H9 (cell line): ENCODE results near the gene ZNF644. TPM values are rescaled to one million over a fixed set of nuclear protein-coding genes. Genes with fewer than 3 reads are reported as not detected.

Experiments
- DNase-seq: peaks from one replicate; pipeline ENCODE4 v3.0.0-alpha.2; 2017
- H2AFZ ChIP-seq: one replicate; pipeline ENCODE4 v1.6.1; 2013; ENCODE audit warnings: mild to moderate bottlenecking, low read length, control low read depth, moderate library complexity
- H2AK5ac ChIP-seq: 2 replicates; pipeline ENCODE4 v1.6.1; 2013; ENCODE audit warnings: low read length, control low read depth, mixed read lengths; ENCODE audit not compliant: insufficient read length
- H2BK120ac ChIP-seq: one replicate; pipeline ENCODE4 v1.6.1; 2013; ENCODE audit warnings: low read depth, mild to moderate bottlenecking, low read length, control low read depth, inconsistent platforms; ENCODE audit not compliant: poor library complexity, severe bottlenecking
- H2BK12ac ChIP-seq: 2 replicates; pipeline ENCODE4 v1.6.1; 2013; ENCODE audit warnings: low read length, control low read depth, mixed read lengths, low read depth; ENCODE audit not compliant: insufficient read length
- H2BK15ac ChIP-seq: 2 replicates; pipeline ENCODE4 v1.6.1; 2013; ENCODE audit warnings: low read depth, low read length, control low read depth
- H2BK20ac ChIP-seq: one replicate; pipeline ENCODE4 v1.6.1; 2013; ENCODE audit warnings: low read depth, mild to moderate bottlenecking, low read length, control low read depth, inconsistent platforms; ENCODE audit not compliant: poor library complexity, severe bottlenecking
- H2BK5ac ChIP-seq: 2 replicates; pipeline ENCODE4 v1.6.1; 2013; ENCODE audit warnings: low read length, control low read depth, mixed read lengths; ENCODE audit not compliant: insufficient read length
- H3K14ac ChIP-seq: 2 replicates; pipeline ENCODE4 v1.6.1; 2013; ENCODE audit warnings: low read length, control low read depth; ENCODE audit not compliant: insufficient read depth
- H3K18ac ChIP-seq: 2 replicates; pipeline ENCODE4 v1.6.1; 2013; ENCODE audit warnings: low read depth, mild to moderate bottlenecking, mixed read lengths, low read length, control low read depth; ENCODE audit not compliant: insufficient read length
- H3K23ac ChIP-seq: 2 replicates; pipeline ENCODE4 v1.6.1; 2013; ENCODE audit warnings: low read length, control low read depth, mixed read lengths, low read depth; ENCODE audit not compliant: insufficient read length
- H3K23me2 ChIP-seq: 2 replicates; pipeline ENCODE4 v1.6.1; 2013; ENCODE audit warnings: low read depth, mild to moderate bottlenecking, mixed read lengths, low read length, control low read depth; ENCODE audit not compliant: insufficient read length, poor library complexity, severe bottlenecking
- H3K27ac ChIP-seq: 2 replicates; pipeline ENCODE4 v1.5.1; 2013; ENCODE audit warnings: low read length, control low read depth, mixed read lengths, low read depth; ENCODE audit not compliant: insufficient read length
- H3K27me3 ChIP-seq: 2 replicates; pipeline ENCODE4 v1.6.1; 2013; ENCODE audit warnings: low read length, control low read depth, inconsistent platforms; ENCODE audit not compliant: insufficient read depth
- H3K4ac ChIP-seq: 2 replicates; pipeline ENCODE4 v1.6.1; 2013; ENCODE audit warnings: low read depth, mild to moderate bottlenecking, control low read depth, inconsistent platforms, low read length, moderate library complexity
- H3K4me1 ChIP-seq: 2 replicates; pipeline ENCODE4 v1.6.1; 2013; ENCODE audit warnings: low read length, control low read depth, inconsistent platforms; ENCODE audit not compliant: insufficient read depth
- H3K4me2 ChIP-seq: 2 replicates; pipeline ENCODE4 v1.6.1; 2013; ENCODE audit warnings: low read length, control low read depth, mixed read lengths; ENCODE audit not compliant: insufficient read length, insufficient read depth
- H3K56ac ChIP-seq: 2 replicates; pipeline ENCODE4 v1.6.1; 2013; ENCODE audit warnings: low read depth, mild to moderate bottlenecking, mixed read lengths, low read length, control low read depth; ENCODE audit not compliant: insufficient read length
- H3K79me1 ChIP-seq: 2 replicates; pipeline ENCODE4 v1.6.1; 2013; ENCODE audit warnings: low read depth, mild to moderate bottlenecking, moderate library complexity, low read length, control low read depth, inconsistent platforms; ENCODE audit not compliant: insufficient read depth, poor library complexity, severe bottlenecking
- H3K79me2 ChIP-seq: 2 replicates; pipeline ENCODE4 v1.6.1; 2013; ENCODE audit warnings: low read length, control low read depth, inconsistent platforms; ENCODE audit not compliant: insufficient read depth
- H3K9ac ChIP-seq: 2 replicates; pipeline ENCODE4 v1.6.1; 2013; ENCODE audit warnings: low read length, control low read depth, mixed read lengths; ENCODE audit not compliant: insufficient read length; ENCODE audit errors: extremely low read depth
- H3K9me3 ChIP-seq: one replicate; pipeline ENCODE4 v1.6.1; 2013; ENCODE audit warnings: low read depth, low read length, inconsistent platforms; ENCODE audit not compliant: control insufficient read depth
- H3T11ph ChIP-seq: one replicate; pipeline ENCODE4 v1.6.1; 2013; ENCODE audit warnings: mild to moderate bottlenecking, low read length, control low read depth, inconsistent platforms
- H4K20me1 ChIP-seq: one replicate; pipeline ENCODE4 v1.6.1; 2013; ENCODE audit not compliant: control insufficient read depth, insufficient read length, insufficient read depth
- H4K5ac ChIP-seq: 2 replicates; pipeline ENCODE4 v1.6.1; 2013; ENCODE audit warnings: low read depth, mild to moderate bottlenecking, mixed read lengths, low read length, control low read depth; ENCODE audit not compliant: insufficient read length
- H4K8ac ChIP-seq: replicated peaks from 2 replicates; pipeline ENCODE4 v1.6.1; 2013; ENCODE audit warnings: low read length, control low read depth, mixed read lengths, low read depth; ENCODE audit not compliant: insufficient read length
- H4K91ac ChIP-seq: 2 replicates; pipeline ENCODE4 v1.6.1; 2013; ENCODE audit warnings: low read depth, mild to moderate bottlenecking, moderate library complexity, mixed read lengths, low read length, control low read depth; ENCODE audit not compliant: insufficient read length
- H3K27ac Mint-ChIP-seq, 3 experiments: 2 replicates in 2 of 3; 3 replicates in 1 of 3; pipeline ENCODE4 v1.8.0; 2020 to 2021; ENCODE audit warnings: mixed read lengths in 3 of 3, mild to moderate bottlenecking in 1 of 3, moderate library complexity in 1 of 3
- H3K27me3 Mint-ChIP-seq: 2 replicates; pipeline ENCODE4 v1.8.0; 2021; ENCODE audit warnings: low read depth, mild to moderate bottlenecking, moderate library complexity, mixed read lengths
- H3K36me3 Mint-ChIP-seq, 3 experiments: 2 replicates in 2 of 3; 3 replicates in 1 of 3; pipeline ENCODE4 v1.8.0; 2020 to 2021; ENCODE audit warnings: low read depth in 3 of 3, mixed read lengths in 3 of 3; ENCODE audit not compliant: insufficient read depth in 1 of 3
- H3K4me1 Mint-ChIP-seq, 2 experiments: 2 replicates each; pipeline ENCODE4 v1.8.0; 2020; ENCODE audit warnings: mixed read lengths in 2 of 2
- H3K4me3 Mint-ChIP-seq, 2 experiments: 2 replicates in 1 of 2; 3 replicates in 1 of 2; pipeline ENCODE4 v1.8.0; 2020 to 2021; ENCODE audit warnings: mild to moderate bottlenecking in 2 of 2, mixed read lengths in 2 of 2, moderate library complexity in 1 of 2
- H3K9me3 Mint-ChIP-seq, 2 experiments: 2 replicates in 1 of 2; 3 replicates in 1 of 2; pipeline ENCODE4 v1.8.0; 2020; ENCODE audit warnings: mild to moderate bottlenecking in 2 of 2, mixed read lengths in 2 of 2, moderate library complexity in 1 of 2
- CTCF ChIP-seq: fragments of 200-600 bp; sonication (generic); conservative IDR thresholded peaks from 3 replicates; pipeline ENCODE4 v1.8.0; 2021; ENCODE audit warnings: antibody characterized with exemption, mild to moderate bottlenecking
- total RNA-seq: library from RNA; stranded (reverse); gene quantifications from 2 replicates; pipeline ENCODE4 v1.2.1, GENCODE V29; 2021

The ZNF644 gene
- total RNA-seq, 1 experiment from 2014 or later, result 78.9 TPM

DNA sequence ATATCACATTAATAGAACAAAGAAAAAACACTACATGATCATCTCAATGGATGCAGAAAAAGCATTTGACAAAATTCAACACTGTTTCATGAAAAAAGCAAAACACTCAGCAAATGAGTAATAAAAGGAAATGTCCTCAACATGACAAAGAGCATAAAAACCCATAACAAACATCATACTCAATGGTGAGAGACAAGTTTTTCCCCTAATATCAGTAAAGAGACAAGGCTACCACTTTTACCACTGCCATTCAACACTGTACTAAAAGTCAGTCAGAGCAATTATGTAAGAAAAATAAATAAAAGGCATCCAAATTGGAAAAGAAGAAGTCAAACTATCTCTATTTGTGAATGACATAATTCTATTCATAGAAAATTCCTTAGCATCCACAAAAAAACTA lies 64.3 kb downstream of the ZNF644 start:
- no peak overlapping the region for H3K9ac ChIP-seq
- no peak overlapping the region for H4K91ac ChIP-seq
- Mint-ChIP-seq H3K36me3 (peaks cover 11 to 23% (median 13%) of the 10 kb centered on the region in 3 experiments; a peak in 6 of 7 replicates), H3K4me3 (no peak overlapping the region), H3K27me3 (no peaks in the 10 kb centered on the region), H3K4me1 (peaks cover 31 to 43% of the 10 kb centered on the region in 2 experiments), H3K9me3 (no peaks in the 10 kb centered on the region; a peak in 1 of 5 replicates), H3K27ac (no peak overlapping the region)
- no peak overlapping the region for H3K23ac ChIP-seq
- no peak overlapping the region for H2BK12ac ChIP-seq
- H3K27me3 ChIP-seq, result no peaks in the 10 kb centered on the region
- H2BK20ac ChIP-seq, result no peak overlapping the region
- DNase-seq, result no peak
- H4K5ac ChIP-seq, result no peak overlapping the region
- no peak overlapping the region for H3K14ac ChIP-seq
- no peak overlapping the region for H3K4me2 ChIP-seq
- no peaks in the 10 kb centered on the region for H3K23me2 ChIP-seq
- H3K56ac ChIP-seq, result no peak overlapping the region
- no peak overlapping the region for H3K4ac ChIP-seq
- H3K9me3 ChIP-seq, result no peaks in the 10 kb centered on the region
- H4K20me1 ChIP-seq, result no peaks in the 10 kb centered on the region
- no peak overlapping the region for H3T11ph ChIP-seq
- no peak for TF ChIP-seq CTCF
- H3K18ac ChIP-seq, result no peak overlapping the region
- no peak overlapping the region for H2AK5ac ChIP-seq
- no peak overlapping the region for H3K27ac ChIP-seq
- H3K4me1 ChIP-seq, result peaks cover 2% of the 10 kb centered on the region; the same call in 1 of the 2 replicates
- H2BK120ac ChIP-seq, result no peak overlapping the region
- H2BK5ac ChIP-seq, result no peak overlapping the region
- peaks cover 32% of the 10 kb centered on the region; the same call in 1 of the 2 replicates for H3K79me2 ChIP-seq
- no peak overlapping the region for H2BK15ac ChIP-seq
- no peak overlapping the region for H4K8ac ChIP-seq
- no peak overlapping the region for H2AFZ ChIP-seq
- H3K79me1 ChIP-seq, result peaks cover 11% of the 10 kb centered on the region
